Mesenteric fat pad (tissue), 1 donor: ENCODE data around the gene PLIN1. TPM values are rescaled to one million over a fixed set of nuclear protein-coding genes. Genes with fewer than 3 reads are reported as not detected.

ENCODE experiments used
- DNase-seq: peaks from one replicate; pipeline ENCODE4 v3.0.0-alpha.2; 2020; ENCODE audit warnings: low spot score
- total RNA-seq: library from RNA; stranded (reverse); fragmentation: NEBNext Ultra II Directional; extraction: Animal tissue kit (Norgen Biotek cat#: 25700); gene quantifications from one replicate; pipeline ENCODE4 v1.2.1, GENCODE V29; 2021
- donor health status: DM: yes; HTN: yes; CAD: no.

The PLIN1 gene
- total RNA-seq, 1 donor from 2014 or later, result 1,691 TPM

GRCh38 chr15:89654301-89654761 is 24.8 kb downstream of the PLIN1 start:
- DNase-seq, result peak; percentile 85

- no peak for DNase-seq
Measured at GRCh38 chr15:89653578-89653977, 25.6 kb downstream of the PLIN1 start.

GRCh38 chr15:89652666-89653065 is 26.5 kb downstream of the PLIN1 start:
- DNase-seq, result peak; percentile 82

- DNase-seq, result peak; percentile 53
Measured at GRCh38 chr15:89652131-89652530, 27.0 kb downstream of the PLIN1 start.

GRCh38 chr15:89649716-89650115 is 29.5 kb downstream of the PLIN1 start:
- peak; percentile 81 for DNase-seq

GRCh38 chr15:89649013-89649625 is 30.0 kb downstream of the PLIN1 start:
- peak; percentile 87 for DNase-seq

- peak; percentile 83 for DNase-seq
Measured at GRCh38 chr15:89648106-89649012, 30.8 kb downstream of the PLIN1 start.

- DNase-seq, result peak; percentile 92
Measured at GRCh38 chr15:89647191-89647851, 31.8 kb downstream of the PLIN1 start.

GRCh38 chr15:89646416-89647141 is 32.6 kb downstream of the PLIN1 start:
- DNase-seq, result peak; percentile 45

- DNase-seq, result peak; percentile 64
Measured at GRCh38 chr15:89645680-89646079, 33.5 kb downstream of the PLIN1 start.

- DNase-seq, result no peak
Measured at GRCh38 chr15:89642106-89642505, 37.1 kb downstream of the PLIN1 start.

GRCh38 chr15:89641053-89641452 is 38.1 kb downstream of the PLIN1 start:
- DNase-seq, result no peak

GRCh38 chr15:89640245-89640644 is 38.9 kb downstream of the PLIN1 start:
- no peak for DNase-seq

GRCh38 chr15:89633585-89633984 is 45.6 kb downstream of the PLIN1 start:
- no peak for DNase-seq

GRCh38 chr15:89632563-89633430 is 46.4 kb downstream of the PLIN1 start:
- no peak for DNase-seq

GRCh38 chr15:89631902-89632264 is 47.3 kb downstream of the PLIN1 start:
- no peak for DNase-seq

GRCh38 chr15:89630974-89631901 is 47.9 kb downstream of the PLIN1 start:
- no peak for DNase-seq

GRCh38 chr15:89630260-89630659 is 48.9 kb downstream of the PLIN1 start:
- peak; percentile 77 for DNase-seq

GRCh38 chr15:89629829-89630228 is 49.3 kb downstream of the PLIN1 start:
- DNase-seq, result no peak
